Stomach (tissue), 9 donors: ENCODE results near the gene ORMDL3. TPM values are rescaled to one million over a fixed set of nuclear protein-coding genes. Genes with fewer than 3 reads are reported as not detected.

Experiments used
- DNase-seq, 2 donors: peaks; one replicate each; pipeline versions ENCODE4 v3.0.0 to v3.0.0-alpha.2; 2013 to 2019
- H3K27ac ChIP-seq, 5 donors: fragments of 200-600 bp in 4 of 5; sonication (generic) in 4 of 5; one replicate each; pipeline ENCODE4 v1.5.1; 2013 to 2019; ENCODE audit warnings: mild to moderate bottlenecking in 1 of 5, moderate library complexity in 1 of 5
- H3K27me3 ChIP-seq, 3 donors: fragments of 200-600 bp; sonication (generic); one replicate each; pipeline ENCODE4 v1.5.1; 2017 to 2019; ENCODE audit warnings: mixed run types in 1 of 3
- H3K36me3 ChIP-seq, 4 donors: fragments of 200-600 bp; sonication (generic); 1 replicate in 3 of 4; 2 replicates in 1 of 4; pipeline ENCODE4 v1.5.1; 2016 to 2019
- H3K4me1 ChIP-seq, 4 donors: fragments of 200-600 bp; sonication (generic); one replicate each; pipeline ENCODE4 v1.5.1; 2016 to 2019
- H3K4me3 ChIP-seq, 4 donors: fragments of 200-600 bp; sonication (generic) in 3 of 4; one replicate each; pipeline ENCODE4 v1.5.1; 2016 to 2019; ENCODE audit warnings: mild to moderate bottlenecking in 1 of 4
- H3K9me3 ChIP-seq, 4 donors: fragments of 200-600 bp; sonication (generic); one replicate each; pipeline ENCODE4 v1.5.1; 2016 to 2019
- CTCF ChIP-seq, 7 experiments: fragments of 450-650 bp in 4 of 7; fragments of 200-600 bp in 3 of 7; sonication (generic) in 3 of 7; IDR thresholded peaks; one replicate each; pipeline ENCODE4 v1.5.1; 2016 to 2019; ENCODE audit warnings: antibody characterized with exemption in 7 of 7, control low read depth in 2 of 7, mild to moderate bottlenecking in 1 of 7
- EP300 ChIP-seq: sonication (generic); formaldehyde crosslinking; IDR thresholded peaks from one replicate; pipeline ENCODE4 v1.6.1; 2017; ENCODE audit warnings: antibody characterized with exemption
- POLR2A ChIP-seq, 4 donors: fragments of 450-650 bp; IDR thresholded peaks; one replicate each; pipeline ENCODE4 v1.6.1; 2016; ENCODE audit warnings: antibody characterized with exemption in 4 of 4, control low read depth in 2 of 4, mild to moderate bottlenecking in 1 of 4, moderate library complexity in 1 of 4
- POLR2AphosphoS5 ChIP-seq, 3 donors: sonication (generic); formaldehyde crosslinking; IDR thresholded peaks; one replicate each; pipeline ENCODE4 v1.6.1; 2016; ENCODE audit warnings: antibody characterized with exemption in 3 of 3
- WGBS, 5 donors: extraction: QIAGEN DNeasy Blood & Tissue Kit in 3 of 5; methylation state at CpG; one replicate each; pipeline versions ENCODE4 v1.1.5 to v1.1.7; 2013 to 2018; 5-methylcytosine and 5-hydroxymethylcytosine counted together
- intact Hi-C: fragments of 100-400 bp; cut with DNase I; formaldehyde crosslinking; loops from one replicate; pipeline ENCODE4 v1.15.1; 2023; ENCODE audit warnings: low total_unique reads
- polyA plus RNA-seq, 3 donors: library from polyadenylated mRNA; stranded (reverse); fragments of 200-250 nt; gene quantifications; one replicate each; pipeline ENCODE4 v1.2.3, GENCODE V29; 2013
- total RNA-seq, 5 donors: library from RNA; depleted of rRNA; stranded (reverse); fragments of >200 nt; gene quantifications; one replicate each; pipeline versions ENCODE4 v1.1.0 to v1.2.3, GENCODE V29; 2014 to 2016
- donor health status: healthy with polysubstance abuse.
- donor health status: Bipolar disorder and iron deficiency.
- donor health status: healthy.

ORMDL3 gene
- total and polyA plus RNA-seq, 8 donors, result 16.5 to 117 (median 50.2) TPM

GRCh38 chr17:39871801-39872200 lies 55.6 kb downstream of the ORMDL3 start:
- no peak for DNase-seq
- 59 to 75% (median 63%) methylated on average over 2 of the region's 2 CpGs for WGBS, 5 donors
- no peak overlapping the region for H3K4me3 ChIP-seq
- H3K27me3 ChIP-seq, result peaks cover 0 to 19% (median 13%) of the 10 kb centered on the region in 3 donors
- intact Hi-C loops, result no loop called here
- H3K4me1 ChIP-seq, result peaks cover 0 to 8% (median 0%) of the 10 kb centered on the region in 4 donors
- no peaks in the 10 kb centered on the region for H3K36me3 ChIP-seq
- peaks cover 4 to 13% (median 9%) of the 10 kb centered on the region in 4 donors for H3K9me3 ChIP-seq
- H3K27ac ChIP-seq, result no peak overlapping the region
- TF ChIP-seq POLR2A (IDR thresholded peaks at IDR 0.05) (no peak), POLR2AphosphoS5 (IDR thresholded peaks at IDR 0.05) (no peak), CTCF (IDR thresholded peaks at IDR 0.05) (no peak), EP300 (no peak)

Other genes starting within 250 kb of the ORMDL3 start
- gene PGAP3, start 239.5 kb downstream of the ORMDL3 start, total RNA-seq, result 10 to 100 TPM in 3 of 5 donors, 1 to 10 TPM in 2; 3.2 to 42.9 (median 22.4) TPM
- gene PGAP3, start 239.5 kb downstream of the ORMDL3 start, polyA plus RNA-seq, result 10 to 100 TPM in 2 of 3 donors, 1 to 10 TPM in 1; 9.1 to 21.5 (median 11.2) TPM
- gene ERBB2, start 227.5 kb downstream of the ORMDL3 start, total RNA-seq, result 100 to 1,000 TPM in 2 of 5 donors, 10 to 100 TPM in 3; 53.1 to 402 (median 81.7) TPM
- 10 to 100 TPM; 13.1 to 47.7 (median 25.3) TPM for gene ERBB2, start 227.5 kb downstream of the ORMDL3 start, polyA plus RNA-seq
- 100 to 1,000 TPM in 2 of 5 donors, 10 to 100 TPM in 2, 1 to 10 TPM in 1; 9.3 to 312 (median 25.9) TPM for gene MIEN1, start 197.1 kb downstream of the ORMDL3 start, total RNA-seq
- gene MIEN1, start 197.1 kb downstream of the ORMDL3 start, polyA plus RNA-seq, result 100 to 1,000 TPM; 106 to 134 (median 132) TPM
- 10 to 100 TPM in 3 of 5 donors, 1 to 10 TPM in 2; 2.3 to 43.9 (median 31.2) TPM for gene GRB7, start 189.7 kb downstream of the ORMDL3 start, total RNA-seq
- gene GRB7, start 189.7 kb downstream of the ORMDL3 start, polyA plus RNA-seq, result 10 to 100 TPM in 2 of 3 donors, 1 to 10 TPM in 1; 9.5 to 34.7 (median 14.7) TPM
- gene IKZF3, start 63.3 kb downstream of the ORMDL3 start, total RNA-seq, result 1 to 10 TPM in 4 of 5 donors, not detected in 1; 1.1 to 5.4 (median 3.9) TPM
- under 1 TPM; 0.56 to 0.90 (median 0.76) TPM for gene IKZF3, start 63.3 kb downstream of the ORMDL3 start, polyA plus RNA-seq
- not detected for gene ZPBP2, start 59.4 kb downstream of the ORMDL3 start, total RNA-seq
- not detected for gene ZPBP2, start 59.4 kb downstream of the ORMDL3 start, polyA plus RNA-seq
- 10 to 100 TPM in 4 of 5 donors, 1 to 10 TPM in 1; 9.4 to 91.5 (median 33.0) TPM for gene GSDMB, start 9.0 kb downstream of the ORMDL3 start, total RNA-seq
- gene GSDMB, start 9.0 kb downstream of the ORMDL3 start, polyA plus RNA-seq, result 10 to 100 TPM; 12.1 to 46.6 (median 25.0) TPM
- gene LRRC3C, start 131 bp upstream of the ORMDL3 start, total RNA-seq, result not detected
- not detected for gene LRRC3C, start 131 bp upstream of the ORMDL3 start, polyA plus RNA-seq
- not detected for gene GSDMA, start 35.4 kb upstream of the ORMDL3 start, total RNA-seq
- under 1 TPM in 2 of 3 donors, not detected in 1; 0.08 to 0.92 TPM for gene GSDMA, start 35.4 kb upstream of the ORMDL3 start, polyA plus RNA-seq
- gene PSMD3, start 53.2 kb upstream of the ORMDL3 start, total RNA-seq, result 100 to 1,000 TPM in 1 of 5 donors, 10 to 100 TPM in 4; 13.4 to 140 (median 41.7) TPM
- 10 to 100 TPM; 45.9 to 53.8 (median 51.2) TPM for gene PSMD3, start 53.2 kb upstream of the ORMDL3 start, polyA plus RNA-seq
- gene CSF3, start 87.8 kb upstream of the ORMDL3 start, total RNA-seq, result 1 to 10 TPM in 2 of 5 donors, under 1 TPM in 1, not detected in 2; 0.55 to 1.7 (median 1.2) TPM
- 10 to 100 TPM in 1 of 3 donors, 1 to 10 TPM in 2; 1.4 to 16.2 (median 4.0) TPM for gene CSF3, start 87.8 kb upstream of the ORMDL3 start, polyA plus RNA-seq
- 100 to 1,000 TPM in 2 of 5 donors, 10 to 100 TPM in 3; 55.4 to 336 (median 91.6) TPM for gene MED24, start 126.8 kb upstream of the ORMDL3 start, total RNA-seq
- gene MED24, start 126.8 kb upstream of the ORMDL3 start, polyA plus RNA-seq, result 10 to 100 TPM; 24.1 to 49.5 (median 32.7) TPM
- gene THRA, start 135.4 kb upstream of the ORMDL3 start, total RNA-seq, result 10 to 100 TPM; 21.1 to 52.2 (median 38.4) TPM
- 10 to 100 TPM; 21.4 to 37.0 (median 26.4) TPM for gene THRA, start 135.4 kb upstream of the ORMDL3 start, polyA plus RNA-seq
- gene NR1D1, start 173.0 kb upstream of the ORMDL3 start, total RNA-seq, result 10 to 100 TPM in 2 of 5 donors, 1 to 10 TPM in 3; 2.8 to 14.9 (median 9.0) TPM
- 10 to 100 TPM in 1 of 3 donors, 1 to 10 TPM in 2; 5.5 to 20.5 (median 9.6) TPM for gene NR1D1, start 173.0 kb upstream of the ORMDL3 start, polyA plus RNA-seq
- gene MSL1, start 194.4 kb upstream of the ORMDL3 start, total RNA-seq, result 100 to 1,000 TPM in 2 of 5 donors, 10 to 100 TPM in 3; 47.1 to 322 (median 90.1) TPM
- gene MSL1, start 194.4 kb upstream of the ORMDL3 start, polyA plus RNA-seq, result 10 to 100 TPM; 29.3 to 63.8 (median 32.7) TPM
- 100 to 1,000 TPM in 2 of 5 donors, 10 to 100 TPM in 3; 41.9 to 198 (median 85.5) TPM for gene CASC3, start 212.9 kb upstream of the ORMDL3 start, total RNA-seq
- 10 to 100 TPM; 27.6 to 42.2 (median 37.0) TPM for gene CASC3, start 212.9 kb upstream of the ORMDL3 start, polyA plus RNA-seq
- gene RAPGEFL1, start 249.9 kb upstream of the ORMDL3 start, total RNA-seq, result 100 to 1,000 TPM in 1 of 5 donors, 10 to 100 TPM in 3, 1 to 10 TPM in 1; 8.5 to 294 (median 29.0) TPM
- 10 to 100 TPM in 2 of 3 donors, 1 to 10 TPM in 1; 5.2 to 76.8 (median 15.4) TPM for gene RAPGEFL1, start 249.9 kb upstream of the ORMDL3 start, polyA plus RNA-seq